Nephron (organoid): Measurements from ENCODE around the gene RGS7.
"Not testable (repeated sequence)": the region's sequence is repeated elsewhere in the genome, so short reads cannot be mapped to it uniquely, and the experiment has no call there.

ENCODE experiments used
- H3K27ac Mint-ChIP-seq, 3 experiments: 2 replicates each; pipeline ENCODE4 v1.8.0; 2020; ENCODE audit warnings: mixed read lengths in 3 of 3, mild to moderate bottlenecking in 2 of 3, moderate library complexity in 1 of 3
- H3K27me3 Mint-ChIP-seq: 2 replicates; pipeline ENCODE4 v1.8.0; 2021; ENCODE audit warnings: low read depth, mild to moderate bottlenecking, moderate library complexity, mixed read lengths
- H3K36me3 Mint-ChIP-seq: 2 replicates; pipeline ENCODE4 v1.8.0; 2020; ENCODE audit warnings: low read depth, mixed read lengths
- H3K4me1 Mint-ChIP-seq: 2 replicates; pipeline ENCODE4 v1.8.0; 2020; ENCODE audit warnings: mixed read lengths
- H3K4me3 Mint-ChIP-seq, 3 experiments: 2 replicates each; pipeline ENCODE4 v1.8.0; 2020; ENCODE audit warnings: mild to moderate bottlenecking in 3 of 3, mixed read lengths in 3 of 3, moderate library complexity in 2 of 3
- H3K9me3 Mint-ChIP-seq: 2 replicates; pipeline ENCODE4 v1.8.0; 2020; ENCODE audit warnings: mixed read lengths
- CTCF ChIP-seq, 3 experiments: fragments of 200-600 bp; sonication (generic); IDR thresholded peaks; one replicate each; pipeline ENCODE4 v1.5.0; 2021; ENCODE audit warnings: antibody characterized with exemption in 3 of 3; ENCODE audit not compliant: unreplicated experiment in 3 of 3

The RGS7 gene

GRCh38 chr1:240737298-240737697 is 619.7 kb downstream of the RGS7 start:
- Mint-ChIP-seq H3K27me3 (peaks cover under 1% of the 10 kb centered on the region), H3K36me3 (no peaks in the 10 kb centered on the region), H3K27ac (no peak overlapping the region), H3K4me3 (no peak overlapping the region), H3K9me3 (no peaks in the 10 kb centered on the region), H3K4me1 (peaks cover 22% of the 10 kb centered on the region)
- no peak for TF ChIP-seq CTCF (IDR thresholded peaks at IDR 0.05; ENCODE audit: unreplicated experiment in 3 of 3)

- H3K9me3 Mint-ChIP-seq, H3K4me3 Mint-ChIP-seq, H3K36me3 Mint-ChIP-seq, H3K27me3 Mint-ChIP-seq, H3K27ac Mint-ChIP-seq: not testable (repeated sequence)
- H3K4me1 Mint-ChIP-seq = peaks cover 20% of the 10 kb centered on the region
These were observed 622.3 kb downstream of the RGS7 start for GRCh38 chr1:240734705-240735104.

GRCh38 chr1:240734001-240734400 is 623.0 kb downstream of the RGS7 start:
- Mint-ChIP-seq H3K4me3 (no peak overlapping the region), H3K36me3 (no peaks in the 10 kb centered on the region), H3K4me1 (peaks cover 13% of the 10 kb centered on the region), H3K9me3 (no peaks in the 10 kb centered on the region), H3K27me3 (peaks cover 3% of the 10 kb centered on the region), H3K27ac (no peak overlapping the region)
- no peak for TF ChIP-seq CTCF (IDR thresholded peaks at IDR 0.05; ENCODE audit: unreplicated experiment in 3 of 3)

GRCh38 chr1:240732390-240732789 is 624.6 kb downstream of the RGS7 start:
- TF ChIP-seq CTCF (IDR thresholded peaks at IDR 0.05; ENCODE audit: unreplicated experiment in 3 of 3) = peak; percentile 64 to 78 (median 68)
- no peak overlapping the region for H3K4me3 Mint-ChIP-seq
- H3K36me3 Mint-ChIP-seq = no peaks in the 10 kb centered on the region
- H3K9me3 Mint-ChIP-seq = no peaks in the 10 kb centered on the region
- H3K27ac Mint-ChIP-seq = no peak overlapping the region
- peaks cover 3% of the 10 kb centered on the region for H3K27me3 Mint-ChIP-seq
- H3K4me1 Mint-ChIP-seq = peaks cover 8% of the 10 kb centered on the region
